ENCODE data around the gene SH3GL1.

The SH3GL1 gene

DNA sequence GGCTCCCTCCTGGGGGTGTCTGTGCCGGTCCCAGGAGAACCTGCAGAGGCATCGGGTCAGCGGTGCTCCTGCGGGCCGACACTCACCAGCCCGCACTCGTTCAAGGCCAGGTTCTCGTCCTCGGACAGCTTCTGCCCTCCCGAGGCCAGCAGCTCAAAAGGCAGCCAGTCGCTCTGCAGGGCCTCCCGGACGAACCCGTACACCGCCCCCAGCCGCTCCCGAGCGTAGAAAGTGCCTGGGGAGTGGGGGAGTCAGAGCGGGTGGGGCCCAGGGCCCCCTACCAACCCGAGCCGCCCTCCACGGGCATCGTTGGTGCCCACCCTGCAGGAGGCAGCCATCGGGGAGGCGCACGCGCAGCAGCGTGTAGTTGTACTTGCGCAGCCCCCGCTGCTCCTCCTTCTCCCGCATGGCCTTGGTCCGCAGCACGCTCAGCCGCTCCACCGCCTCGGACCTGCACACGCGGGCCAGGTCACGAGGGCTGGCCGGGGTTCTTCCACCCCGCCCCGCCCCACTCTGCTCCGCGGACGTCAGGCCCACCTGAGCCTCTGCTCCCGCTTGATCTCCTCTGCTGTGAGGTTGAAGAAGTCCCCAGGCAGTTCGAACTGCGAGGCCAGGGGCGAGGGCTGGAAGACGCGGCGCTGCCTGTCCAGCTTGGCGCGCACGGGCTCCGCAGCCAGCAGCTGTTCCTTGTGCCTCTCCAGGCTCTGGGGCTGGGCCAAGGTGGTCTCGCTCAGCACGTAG lies 45.8 kb upstream of the SH3GL1 start:
- Histone ChIP-seq H3K79me2 (ENCODE audit: low read length) (peaks cover 3% of the 10 kb centered on the region; the same call in 1 of the 2 replicates), H3K9ac (ENCODE audit: low read length) (no peak overlapping the region), H2AFZ (ENCODE audit: low read length) (no peak overlapping the region), H3K27me3 (replicated peaks; ENCODE audit: insufficient read depth, low read length) (no peaks in the 10 kb centered on the region), H3K36me3 (replicated peaks; ENCODE audit: insufficient read depth, low read length) (0 out of 2 replicates have a peak, but pooled peaks cover 3% of the 10 kb centered on the region), H3K4me3 (ENCODE audit: low read length) (no peak overlapping the region), H3K27ac (ENCODE audit: low read length) (no peak overlapping the region), H3K9me2 (replicated peaks; ENCODE audit: insufficient read depth, low read length) (no peaks in the 10 kb centered on the region), H3K4me2 (ENCODE audit: low read depth, low read length) (no peak overlapping the region), H3F3A (ENCODE audit: insufficient read depth, low read length) (peaks cover 6% of the 10 kb centered on the region; the same call in 1 of the 2 replicates), H3K9me3 (replicated peaks; ENCODE audit: insufficient read depth, low read length) (no peaks in the 10 kb centered on the region), H4K20me1 (ENCODE audit: insufficient read depth, low read length) (peaks cover 8% of the 10 kb centered on the region; the same call in 1 of the 2 replicates), H3K4me1 (ENCODE audit: low read length) (no peaks in the 10 kb centered on the region)
- no peak for DNase-seq
- no peak for TF ChIP-seq CTCF (IDR thresholded peaks at IDR 0.05; ENCODE audit: low read length)
- TF ChIP-seq EZH2 (optimal IDR thresholded peaks at IDR 0.05; ENCODE audit: low read depth, low read length) = no peak
- TF ChIP-seq EZH2phosphoT487 (IDR thresholded peaks at IDR 0.05; ENCODE audit: low read length) = no peak

GRCh38 chr19:4444765-4445741 lies 44.7 kb upstream of the SH3GL1 start:
- no peak for DNase-seq
- H3K27ac ChIP-seq (ENCODE audit: low read length) = no peak overlapping the region
- H2AFZ ChIP-seq (ENCODE audit: low read length) = no peak overlapping the region
- TF ChIP-seq EZH2 (optimal IDR thresholded peaks at IDR 0.05; ENCODE audit: low read depth, low read length) = no peak
- TF ChIP-seq CTCF (IDR thresholded peaks at IDR 0.05; ENCODE audit: low read length) = no peak
- no peak for TF ChIP-seq EZH2phosphoT487 (IDR thresholded peaks at IDR 0.05; ENCODE audit: low read length)
- H4K20me1 ChIP-seq (ENCODE audit: insufficient read depth, low read length) = peaks cover 8% of the 10 kb centered on the region; the same call in 1 of the 2 replicates
- peaks cover 5% of the 10 kb centered on the region for H3K79me2 ChIP-seq (ENCODE audit: low read length)
- no peak overlapping the region for H3K4me2 ChIP-seq (ENCODE audit: low read depth, low read length)
- H3K27me3 ChIP-seq (replicated peaks; ENCODE audit: insufficient read depth, low read length) = no peaks in the 10 kb centered on the region
- H3K36me3 ChIP-seq (replicated peaks; ENCODE audit: insufficient read depth, low read length) = 0 out of 2 replicates have a peak, but pooled peaks cover 5% of the 10 kb centered on the region
- no peak overlapping the region for H3K4me3 ChIP-seq (ENCODE audit: low read length)
- H3F3A ChIP-seq (ENCODE audit: insufficient read depth, low read length) = no peaks in the 10 kb centered on the region
- H3K9me2 ChIP-seq (replicated peaks; ENCODE audit: insufficient read depth, low read length) = no peaks in the 10 kb centered on the region
- H3K9me3 ChIP-seq (replicated peaks; ENCODE audit: insufficient read depth, low read length) = no peaks in the 10 kb centered on the region
- no peak overlapping the region for H3K9ac ChIP-seq (ENCODE audit: low read length)
- H3K4me1 ChIP-seq (ENCODE audit: low read length) = no peaks in the 10 kb centered on the region

DNA sequence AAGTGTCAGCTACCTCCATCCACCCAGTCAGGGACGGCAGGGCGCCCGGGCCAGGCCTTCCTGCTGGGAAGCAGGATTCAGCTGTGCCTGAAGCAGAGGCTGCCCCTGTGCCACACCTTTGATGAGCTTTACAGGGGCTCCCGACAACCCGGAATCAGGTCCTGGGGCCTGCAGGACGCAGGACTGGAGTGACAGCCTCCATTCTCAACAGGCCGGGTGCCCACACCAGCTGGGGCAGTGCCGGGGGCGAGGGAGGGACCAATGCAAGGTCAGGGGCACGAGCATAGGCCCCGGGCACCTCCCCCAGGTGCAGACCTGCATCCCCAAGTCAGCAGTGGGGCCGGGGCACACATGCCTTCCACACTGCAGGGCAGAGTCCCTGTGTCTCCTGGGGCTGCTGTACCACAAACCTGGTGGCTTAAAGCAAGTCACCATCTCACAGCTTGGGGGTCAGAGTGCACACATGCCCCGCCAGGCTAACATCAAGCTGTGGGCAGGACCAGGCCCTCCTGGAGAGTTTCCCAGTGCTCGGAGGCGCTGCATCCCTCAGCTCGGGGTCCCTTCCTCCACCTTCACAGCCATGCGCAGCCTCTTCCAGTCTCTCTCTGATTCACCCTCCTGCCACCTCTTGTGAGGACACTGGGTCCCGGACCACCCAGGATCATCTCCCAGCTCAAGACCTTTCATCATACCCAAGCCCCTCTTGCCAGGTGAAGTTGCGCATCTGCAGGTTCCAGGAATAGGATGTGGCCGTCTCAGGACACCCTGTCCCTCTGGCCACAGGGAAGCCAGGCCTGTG lies 43.8 kb upstream of the SH3GL1 start:
- Histone ChIP-seq H3K79me2 (ENCODE audit: low read length) (peaks cover 13% of the 10 kb centered on the region), H3K4me1 (ENCODE audit: low read length) (no peaks in the 10 kb centered on the region), H2AFZ (ENCODE audit: low read length) (no peak overlapping the region), H3K9me3 (replicated peaks; ENCODE audit: insufficient read depth, low read length) (no peaks in the 10 kb centered on the region), H3K4me3 (ENCODE audit: low read length) (no peak overlapping the region), H3K9me2 (replicated peaks; ENCODE audit: insufficient read depth, low read length) (no peaks in the 10 kb centered on the region), H3K9ac (ENCODE audit: low read length) (no peak overlapping the region), H4K20me1 (ENCODE audit: insufficient read depth, low read length) (peaks cover 8% of the 10 kb centered on the region; the same call in 1 of the 2 replicates), H3K4me2 (ENCODE audit: low read depth, low read length) (no peak overlapping the region), H3K27me3 (replicated peaks; ENCODE audit: insufficient read depth, low read length) (no peaks in the 10 kb centered on the region), H3F3A (ENCODE audit: insufficient read depth, low read length) (no peaks in the 10 kb centered on the region), H3K36me3 (replicated peaks; ENCODE audit: insufficient read depth, low read length) (peaks cover 10% of the 10 kb centered on the region; the same call in 1 of the 2 replicates), H3K27ac (ENCODE audit: low read length) (no peak overlapping the region)
- DNase-seq = no peak
- TF ChIP-seq EZH2 (optimal IDR thresholded peaks at IDR 0.05; ENCODE audit: low read depth, low read length) = no peak
